GM12875 (cell line): Measurements from ENCODE around the gene STAB1.
A peak's percentile ranks its signal among the peaks of the same experiment; 100 is the strongest.

ENCODE experiments used
- H3K4me3 ChIP-seq: one replicate; pipeline ENCODE4 v1.5.1; 2011; ENCODE audit warnings: low read depth, low read length, control low read depth
- CTCF ChIP-seq: IDR thresholded peaks from 2 replicates; pipeline ENCODE4 v1.5.1; 2011; ENCODE audit warnings: low read depth, mild to moderate bottlenecking, control low read depth, inconsistent platforms, low read length, moderate library complexity, borderline replicate concordance; ENCODE audit not compliant: insufficient read depth

Gene STAB1

DNA sequence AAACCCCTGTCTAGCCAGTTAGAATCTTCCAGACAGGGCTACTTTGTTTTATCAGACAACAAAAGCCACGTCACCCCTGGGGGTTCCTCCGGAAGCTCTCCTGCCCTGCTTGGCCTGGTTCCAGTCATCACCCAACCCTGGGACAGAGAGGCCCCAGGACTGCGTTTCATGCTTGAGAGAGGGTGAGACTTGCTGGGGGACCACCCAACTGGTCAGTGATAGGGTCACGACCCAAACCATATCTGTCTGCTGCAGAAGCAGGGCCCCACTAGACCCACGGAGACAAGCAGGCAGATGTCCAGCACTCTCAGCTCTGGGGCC lies 37.3 kb downstream of the STAB1 start:
- H3K4me3 ChIP-seq, result peak overlapping the region; percentile 80
- no peak for TF ChIP-seq CTCF

DNA sequence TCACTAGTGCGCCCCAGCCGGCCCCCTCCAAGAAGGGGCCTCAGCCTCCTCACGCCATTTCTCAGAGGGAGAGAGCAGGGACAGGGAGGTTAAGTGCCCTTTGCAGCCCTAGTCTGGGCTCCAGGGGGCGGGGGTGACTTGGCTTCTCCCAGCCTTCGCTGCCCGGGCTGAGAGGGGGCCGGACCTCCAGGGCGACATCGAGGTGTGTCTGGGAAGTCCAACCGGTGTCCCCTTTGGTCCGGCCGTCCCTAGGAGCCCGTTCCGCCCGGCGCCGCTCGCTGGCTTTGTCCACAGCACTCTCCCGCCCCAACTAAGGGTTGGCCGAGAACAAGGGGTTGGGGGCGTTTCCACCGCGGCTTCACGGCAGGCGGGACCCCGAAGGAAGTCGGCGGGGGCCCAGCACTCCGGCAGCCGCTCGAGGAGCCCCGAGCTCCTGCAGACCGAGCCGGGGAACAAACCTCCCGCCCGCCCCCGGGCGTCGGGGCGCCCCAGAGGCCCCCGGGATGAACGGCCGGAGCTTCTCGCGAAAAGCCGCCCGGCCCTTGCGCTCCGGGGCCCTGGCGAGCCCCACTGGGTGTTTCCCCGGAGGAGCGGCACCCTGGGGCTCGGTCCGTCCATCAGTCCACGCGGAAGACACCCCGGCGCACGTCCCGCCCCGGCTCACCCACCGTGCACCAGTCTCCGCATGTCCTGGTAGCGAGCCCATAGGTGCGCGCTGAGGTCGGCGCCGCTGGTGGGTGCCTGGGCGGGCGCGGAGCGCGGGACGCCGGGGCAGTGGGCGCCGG lies 37.9 kb downstream of the STAB1 start:
- TF ChIP-seq CTCF, result no peak
- H3K4me3 ChIP-seq, result peak overlapping the region; percentile 80

DNA sequence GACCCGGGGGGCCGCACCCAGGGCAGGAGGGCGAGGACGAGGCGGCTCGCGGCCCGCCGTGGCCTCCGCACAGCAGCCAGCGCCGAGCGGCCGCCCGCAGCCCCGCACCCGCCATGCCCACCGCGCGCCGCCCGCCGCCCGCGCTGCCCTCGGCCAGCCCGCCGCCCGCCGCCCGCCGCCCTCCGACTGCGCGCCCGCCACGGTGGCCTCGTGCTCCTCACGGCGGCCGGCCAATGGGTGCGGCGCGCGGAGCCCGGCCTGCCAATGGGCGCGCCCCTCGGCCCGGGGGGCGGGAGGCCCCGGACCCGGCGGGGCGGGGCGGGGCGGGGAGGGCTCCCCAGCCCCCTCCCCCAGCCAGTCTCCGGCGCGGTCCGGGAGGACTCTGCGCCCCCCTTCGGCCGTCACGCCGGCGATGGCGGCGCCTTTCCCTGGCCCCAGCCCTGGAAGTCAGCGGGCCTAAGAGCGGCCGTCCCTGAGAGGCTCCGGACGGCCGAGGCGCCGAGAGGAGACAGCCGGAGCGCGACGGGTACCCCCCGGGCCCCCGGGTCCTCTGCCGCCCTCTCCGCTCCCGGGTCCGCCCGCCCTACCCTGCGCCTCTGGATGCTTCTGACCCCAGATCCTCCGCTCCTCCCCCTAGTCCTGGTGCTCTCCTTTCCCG lies 38.6 kb downstream of the STAB1 start, which contains the start of gene NT5DC2:
TSS of gene NT5DC2 (minus strand) at position 235 of the 658 bp plus-strand sequence. CDS start at position 115, 120 bp downstream.
- peak within 1 kb of the TSS; percentile 80 for H3K4me3 ChIP-seq
- TF ChIP-seq CTCF, result 0 out of 2 replicates have a peak, but pooled peaks have one; percentile 2

- TF ChIP-seq CTCF, result no peak
- H3K4me3 ChIP-seq, result peak overlapping the region; percentile 61
Measured at GRCh38 chr3:52534281-52535183, 39.4 kb downstream of the STAB1 start.

DNA sequence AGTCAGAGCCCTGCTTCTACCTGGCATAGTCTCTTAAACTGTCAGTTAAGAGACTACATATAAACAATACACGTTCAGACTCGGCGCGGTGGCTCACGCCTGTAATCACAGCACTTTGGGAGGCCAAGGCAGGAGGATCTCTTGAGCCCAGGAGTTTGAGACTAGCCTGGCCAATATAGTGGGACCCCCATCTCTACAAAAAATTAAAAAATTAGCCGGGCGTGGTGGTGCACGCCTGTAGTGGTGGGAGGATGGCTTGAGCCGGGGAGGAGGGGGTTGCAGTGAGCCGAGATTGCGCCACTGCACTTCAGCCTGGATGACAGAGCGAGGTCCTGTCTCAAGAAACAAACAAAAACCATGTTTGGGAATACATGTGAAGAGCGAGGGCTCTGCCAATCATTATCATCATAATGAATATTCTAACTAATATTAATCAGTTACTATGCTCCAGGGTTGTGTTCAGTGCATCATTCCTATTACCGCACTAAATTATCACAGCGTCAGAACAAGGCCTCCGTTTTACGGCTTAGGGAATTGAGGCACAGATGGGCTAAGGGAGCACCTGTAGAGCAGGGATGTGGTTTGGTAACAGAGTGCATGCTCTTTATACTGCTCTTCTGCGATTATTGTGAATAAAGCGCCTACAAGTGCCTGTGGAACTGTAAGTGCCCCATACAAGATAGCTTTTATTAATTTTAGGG lies 40.4 kb downstream of the STAB1 start:
- no peak overlapping the region for H3K4me3 ChIP-seq
- no peak for TF ChIP-seq CTCF

DNA sequence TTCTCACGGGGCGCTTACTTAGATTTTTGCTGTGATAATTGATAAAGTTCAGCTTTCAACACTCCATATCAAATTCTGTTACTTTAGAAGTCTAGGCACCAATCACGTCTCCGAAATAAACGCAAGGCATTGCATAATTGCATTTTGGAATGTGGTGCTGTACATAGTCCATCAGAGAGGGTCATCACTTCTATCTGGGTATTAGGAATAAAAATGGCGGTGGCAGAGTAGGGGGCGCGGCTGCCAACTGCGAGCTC lies 40.9 kb downstream of the STAB1 start:
- no peak overlapping the region for H3K4me3 ChIP-seq
- TF ChIP-seq CTCF, result no peak
